ENCODE data around the gene ARHGAP12. TPM values are rescaled to one million over a fixed set of nuclear protein-coding genes. Genes with fewer than 3 reads are reported as not detected.

ARHGAP12 gene
- total and polyA plus RNA-seq, 2 donors (not counting 3 experiments of a cell fraction or from before 2014, with no cell fraction given) = 5.8 to 19.3 TPM

- ChIA-PET POLR2A (no interaction called here), CTCF (no interaction called here)
- no peak for TF ChIP-seq JUN (IDR thresholded peaks at IDR 0.05; ENCODE audit: borderline replicate concordance, insufficient read depth, insufficient read length, low read depth)
- no peak for TF ChIP-seq GATA2 (IDR thresholded peaks at IDR 0.05; ENCODE audit: insufficient read depth, insufficient read length, low read depth, low read length)
- no peak for TF ChIP-seq MAX (IDR thresholded peaks at IDR 0.05; ENCODE audit: insufficient read depth, insufficient read length)
- TF ChIP-seq EZH2 (IDR thresholded peaks at IDR 0.05; ENCODE audit: borderline replicate concordance, low read depth, low read length, severe bottlenecking) = no peak
- TF ChIP-seq, protein P1, sequence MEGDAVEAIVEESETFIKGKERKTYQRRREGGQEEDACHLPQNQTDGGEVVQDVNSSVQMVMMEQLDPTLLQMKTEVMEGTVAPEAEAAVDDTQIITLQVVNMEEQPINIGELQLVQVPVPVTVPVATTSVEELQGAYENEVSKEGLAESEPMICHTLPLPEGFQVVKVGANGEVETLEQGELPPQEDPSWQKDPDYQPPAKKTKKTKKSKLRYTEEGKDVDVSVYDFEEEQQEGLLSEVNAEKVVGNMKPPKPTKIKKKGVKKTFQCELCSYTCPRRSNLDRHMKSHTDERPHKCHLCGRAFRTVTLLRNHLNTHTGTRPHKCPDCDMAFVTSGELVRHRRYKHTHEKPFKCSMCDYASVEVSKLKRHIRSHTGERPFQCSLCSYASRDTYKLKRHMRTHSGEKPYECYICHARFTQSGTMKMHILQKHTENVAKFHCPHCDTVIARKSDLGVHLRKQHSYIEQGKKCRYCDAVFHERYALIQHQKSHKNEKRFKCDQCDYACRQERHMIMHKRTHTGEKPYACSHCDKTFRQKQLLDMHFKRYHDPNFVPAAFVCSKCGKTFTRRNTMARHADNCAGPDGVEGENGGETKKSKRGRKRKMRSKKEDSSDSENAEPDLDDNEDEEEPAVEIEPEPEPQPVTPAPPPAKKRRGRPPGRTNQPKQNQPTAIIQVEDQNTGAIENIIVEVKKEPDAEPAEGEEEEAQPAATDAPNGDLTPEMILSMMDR (IDR thresholded peaks at IDR 0.05; ENCODE audit: extremely low read depth in 1 of 2, insufficient read depth in 1 of 2, low read depth in 1 of 2, low read length in 2 of 2) = no peak
- TF ChIP-seq POLR2A (IDR thresholded peaks at IDR 0.05; ENCODE audit: low read depth, low read length) = no peak
- no peak for TF ChIP-seq MYC (IDR thresholded peaks at IDR 0.05; ENCODE audit: low read depth, low read length)
- TF ChIP-seq FOS (IDR thresholded peaks at IDR 0.05; ENCODE audit: borderline replicate concordance, insufficient read depth, low read length) = no peak
- no peak for TF ChIP-seq POLR2AphosphoS5 (IDR thresholded peaks at IDR 0.05; ENCODE audit: insufficient read depth, low read depth, low read length)
- Histone ChIP-seq H3K4me2 (ENCODE audit: insufficient read depth, low read length) (no peak overlapping the region), H3K9me1 (replicated peaks; ENCODE audit: control insufficient read depth, extremely low read depth, insufficient read depth, low read length) (no peaks in the 10 kb centered on the region), H3K4me1 (ENCODE audit: control insufficient read depth, extremely low read depth, insufficient read depth, low read length) (peaks cover 40% of the 10 kb centered on the region), H3K79me2 (ENCODE audit: control insufficient read depth, insufficient read depth, low read length) (no peaks in the 10 kb centered on the region), H3K9me3 (replicated peaks; ENCODE audit: control insufficient read depth, insufficient read depth, low read length) (no peaks in the 10 kb centered on the region), H2AFZ (ENCODE audit: low read depth, low read length) (no peak overlapping the region), H3K36me3 (ENCODE audit: control insufficient read depth in 2 of 2, extremely low read depth in 1 of 2, insufficient read depth in 2 of 2, low read length in 2 of 2) (no peaks in the 10 kb centered on the region), H3K4me3 (replicated peaks in 1 of 3; ENCODE audit: insufficient read depth in 1 of 3, low read depth in 1 of 3, low read length in 3 of 3) (no peak overlapping the region), H3K27me3 (ENCODE audit: control insufficient read depth in 2 of 2, insufficient read depth in 2 of 2, low read length in 2 of 2) (no peaks in the 10 kb centered on the region), H3K27ac (ENCODE audit: insufficient read depth, low read depth, low read length) (no peak overlapping the region), H4K20me1 (replicated peaks; ENCODE audit: control insufficient read depth, extremely low read depth, insufficient read depth, low read length) (no peaks in the 10 kb centered on the region), H3K9ac (replicated peaks; ENCODE audit: extremely low read depth, insufficient read depth, low read length) (no peak overlapping the region)
- dilution Hi-C loops (cut with MboI; ENCODE audit: extremely low pct_ligation_motif_present, low sequenced_read_pairs) = no loop called here
- DNase-seq (ENCODE audit: low read depth, low spot score) (no peak), FAIRE-seq (no peak)
- no TSS peak for BruUV-seq (replicated peaks)
- intact Hi-C loops (cut with micrococcal nuclease) = no loop called here
Measured at GRCh38 chr10:31942435-31942834, 13.8 kb upstream of the ARHGAP12 start.

Measured in endothelial cell of umbilical vein (primary cell).